ENCODE data around the gene PYGM. TPM values are rescaled to one million over a fixed set of nuclear protein-coding genes. Genes with fewer than 3 reads are reported as not detected.

Gene PYGM
- total and polyA plus RNA-seq, 12 donors: 1.4 to 10.1 (median 3.8) TPM

GRCh38 chr11:64803846-64804345 is 44.1 kb upstream of the PYGM start:
- Histone ChIP-seq H3K4me1 (replicated peaks in 1 of 2) (peaks cover 18 to 26% of the 10 kb centered on the region in 2 donors), H3K27ac (peak overlapping the region; percentile 40 to 88 (median 77)), H3K36me3 (replicated peaks in 1 of 2) (peaks cover 0 to 32% of the 10 kb centered on the region in 2 donors), H3K27me3 (no peaks in the 10 kb centered on the region), H3K4me3 (peak overlapping the region in 2 of 4 donors; percentile 31 to 77), H3K9me3 (replicated peaks in 1 of 3) (no peaks in the 10 kb centered on the region)
- intact Hi-C loops (cut with DNase I): no loop called here
- peak in 1 of 7 donors; percentile 63 for DNase-seq
- TF ChIP-seq POLR2A (IDR thresholded peaks at IDR 0.05): no peak
- TF ChIP-seq CTCF (IDR thresholded peaks at IDR 0.05): no peak
- 40 to 47% (median 41%) methylated on average over 13 to 15 of the region's 15 CpGs for WGBS, 4 donors

- Histone ChIP-seq H3K27me3 (no peaks in the 10 kb centered on the region), H3K27ac (peak within 1 kb of the TSS; percentile 40 to 88 (median 77)), H3K36me3 (replicated peaks in 1 of 2) (peaks cover 0 to 37% of the 10 kb centered on the region in 2 donors), H3K9me3 (replicated peaks in 1 of 3) (no peaks in the 10 kb centered on the region), H3K4me3 (peak within 1 kb of the TSS in 3 of 4 donors; percentile 3 to 77 (median 37)), H3K4me1 (replicated peaks in 1 of 2) (peaks cover 18 to 26% of the 10 kb centered on the region in 2 donors)
- WGBS, 4 donors: 0 to 1% (median 0%) methylated on average over 13 to 51 of the region's 58 CpGs
- no peak for TF ChIP-seq POLR2A (IDR thresholded peaks at IDR 0.05)
- TF ChIP-seq CTCF (IDR thresholded peaks at IDR 0.05): peak in 1 of 6 experiments; percentile 28
- intact Hi-C loops (cut with DNase I): no loop called here
- DNase-seq: peak; percentile 84 to 94 (median 89)
Measured at GRCh38 chr11:64803158-64803845, 43.5 kb upstream of the PYGM start, which contains the start of gene MAP4K2. MAP4K2 (minus strand) TSS chr11:64803214; CDS start chr11:64803149, 65 bp downstream.

GRCh38 chr11:64802370-64803157 is 42.8 kb upstream of the PYGM start:
- 8 to 13% methylated on average over 46 to 54 of the region's 54 CpGs; no CpG with 5 or more reads in 2 of the 4 donors for WGBS, 4 donors

More at GRCh38 chr11:64802370-64803157, 42.8 kb upstream of the PYGM start:
- Histone ChIP-seq H3K4me1 (replicated peaks in 1 of 2) (peaks cover 18 to 26% of the 10 kb centered on the region in 2 donors), H3K27ac (peak overlapping the region in 3 of 5 donors; percentile 71 to 87 (median 71)), H3K4me3 (peak overlapping the region in 2 of 4 donors; percentile 37 to 77), H3K36me3 (replicated peaks in 1 of 2) (peaks cover 0 to 37% of the 10 kb centered on the region in 2 donors), H3K9me3 (replicated peaks in 1 of 3) (no peaks in the 10 kb centered on the region), H3K27me3 (no peaks in the 10 kb centered on the region)
- peak in 2 of 7 donors; percentile 52 to 59 for DNase-seq
- no peak for TF ChIP-seq CTCF (IDR thresholded peaks at IDR 0.05)
- TF ChIP-seq POLR2A (IDR thresholded peaks at IDR 0.05): no peak
- intact Hi-C loops (cut with DNase I): no loop called here
